Esophagus (tissue), 2 donors: ENCODE data around the gene NEK4. TPM values are rescaled to one million over a fixed set of nuclear protein-coding genes. Genes with fewer than 3 reads are reported as not detected.
"Not testable (repeated sequence)": the region's sequence is repeated elsewhere in the genome, so short reads cannot be mapped to it uniquely, and the experiment has no call there.

ENCODE experiments used
- H3K27ac ChIP-seq, 2 donors: one replicate each; pipeline ENCODE4 v1.5.1; 2013; ENCODE audit warnings: low read depth in 2 of 2, mild to moderate bottlenecking in 2 of 2, inconsistent platforms in 1 of 2, low read length in 1 of 2, moderate library complexity in 1 of 2
- H3K27me3 ChIP-seq, 2 donors: one replicate each; pipeline ENCODE4 v1.6.1; 2013; ENCODE audit warnings: low read length in 2 of 2, control low read depth in 1 of 2, mild to moderate bottlenecking in 1 of 2; ENCODE audit not compliant: insufficient read depth in 2 of 2, control insufficient read depth in 1 of 2
- H3K36me3 ChIP-seq, 2 donors: one replicate each; pipeline ENCODE4 v1.6.1; 2013; ENCODE audit warnings: low read length in 1 of 2; ENCODE audit not compliant: control insufficient read depth in 2 of 2, insufficient read depth in 2 of 2
- H3K4me1 ChIP-seq, 2 donors: one replicate each; pipeline ENCODE4 v1.6.1; 2013; ENCODE audit warnings: low read length in 1 of 2; ENCODE audit not compliant: control insufficient read depth in 2 of 2, insufficient read depth in 2 of 2
- H3K4me3 ChIP-seq, 2 donors: one replicate each; pipeline ENCODE4 v1.5.1; 2013; ENCODE audit warnings: low read length in 2 of 2, mild to moderate bottlenecking in 2 of 2, low read depth in 1 of 2, moderate library complexity in 1 of 2
- H3K9me3 ChIP-seq, 2 donors: one replicate each; pipeline ENCODE4 v1.6.1; 2013; ENCODE audit warnings: mild to moderate bottlenecking in 2 of 2, low read depth in 1 of 2, low read length in 1 of 2, moderate library complexity in 1 of 2; ENCODE audit not compliant: control insufficient read depth in 2 of 2, insufficient read depth in 1 of 2
- WGBS, 2 donors: extraction: QIAGEN DNeasy Blood & Tissue Kit; methylation state at CpG; one replicate each; pipeline ENCODE4 v1.1.7; 2013; 5-methylcytosine and 5-hydroxymethylcytosine counted together
- polyA plus RNA-seq, 2 donors: library from polyadenylated mRNA; stranded (reverse); fragments of 200-250 nt; gene quantifications; one replicate each; pipeline ENCODE4 v1.2.3, GENCODE V29; 2013
- donor health status: healthy with polysubstance abuse.
- donor health status: Bipolar disorder and iron deficiency.

NEK4 gene
- polyA plus RNA-seq, 2 donors: 3.6 to 4.3 TPM

- Histone ChIP-seq H3K9me3 (no peaks in the 10 kb centered on the region), H3K4me3 (no peak overlapping the region), H3K36me3 (no peaks in the 10 kb centered on the region), H3K4me1 (no peaks in the 10 kb centered on the region), H3K27me3 (no peaks in the 10 kb centered on the region), H3K27ac (no peak overlapping the region)
- 54 to 60% methylated on average over 13 of the region's 13 CpGs for WGBS, 2 donors
Measured at GRCh38 chr3:52781741-52782140, 11.0 kb upstream of the NEK4 start.

GRCh38 chr3:52779837-52780585 is 9.3 kb upstream of the NEK4 start:
- H3K27ac ChIP-seq: no peak overlapping the region
- no peaks in the 10 kb centered on the region for H3K36me3 ChIP-seq
- H3K4me3 ChIP-seq: no peak overlapping the region
- H3K27me3 ChIP-seq: no peaks in the 10 kb centered on the region
- H3K9me3 ChIP-seq: no peaks in the 10 kb centered on the region
- 83 to 85% methylated on average over 8 of the region's 8 CpGs for WGBS, 2 donors
- no peaks in the 10 kb centered on the region for H3K4me1 ChIP-seq

GRCh38 chr3:52779011-52779836 is 8.5 kb upstream of the NEK4 start:
- Histone ChIP-seq H3K36me3 (no peaks in the 10 kb centered on the region), H3K27me3 (no peaks in the 10 kb centered on the region), H3K4me1 (no peaks in the 10 kb centered on the region), H3K4me3 (no peak overlapping the region), H3K27ac (no peak overlapping the region), H3K9me3 (no peaks in the 10 kb centered on the region)
- WGBS, 2 donors: 76 to 83% methylated on average over 11 of the region's 11 CpGs

GRCh38 chr3:52777959-52778805 is 7.4 kb upstream of the NEK4 start:
- H3K36me3 ChIP-seq: no peaks in the 10 kb centered on the region
- no peaks in the 10 kb centered on the region for H3K27me3 ChIP-seq
- 76 to 77% methylated on average over 17 of the region's 17 CpGs for WGBS, 2 donors
- no peaks in the 10 kb centered on the region for H3K4me1 ChIP-seq
- no peaks in the 10 kb centered on the region for H3K9me3 ChIP-seq
- H3K27ac ChIP-seq: no peak overlapping the region
- H3K4me3 ChIP-seq: no peak overlapping the region

GRCh38 chr3:52777127-52777958 is 6.6 kb upstream of the NEK4 start, which contains the start of gene ITIH1:
TSS of gene ITIH1 (plus strand) at chr3:52777599. CDS start at chr3:52777616, 17 bp downstream.
- H3K27ac ChIP-seq: no peak within 1 kb of the TSS
- WGBS, 2 donors: 80 to 85% methylated on average over 12 of the region's 12 CpGs

GRCh38 chr3:52776486-52776885 is 5.7 kb upstream of the NEK4 start:
- not testable (repeated sequence) for H3K27ac ChIP-seq, H3K27me3 ChIP-seq
- 66 to 74% methylated on average over 6 of the region's 6 CpGs for WGBS, 2 donors

More at GRCh38 chr3:52777127-52777958, 6.6 kb upstream of the NEK4 start, which contains the start of gene ITIH1:
- no peaks in the 10 kb centered on the region for H3K27me3 ChIP-seq
- H3K36me3 ChIP-seq: no peaks in the 10 kb centered on the region
- H3K9me3 ChIP-seq: no peaks in the 10 kb centered on the region
- no peak within 1 kb of the TSS for H3K4me3 ChIP-seq
- no peaks in the 10 kb centered on the region for H3K4me1 ChIP-seq

GRCh38 chr3:52775877-52776276 is 5.1 kb upstream of the NEK4 start:
- Histone ChIP-seq H3K27ac (no peak overlapping the region), H3K4me1 (no peaks in the 10 kb centered on the region), H3K36me3 (no peaks in the 10 kb centered on the region), H3K27me3 (no peaks in the 10 kb centered on the region), H3K9me3 (no peaks in the 10 kb centered on the region), H3K4me3 (no peak overlapping the region)
- WGBS, 2 donors: 54 to 57% methylated on average over 8 of the region's 8 CpGs

More at GRCh38 chr3:52776486-52776885, 5.7 kb upstream of the NEK4 start:
- not testable (repeated sequence) for H3K4me1 ChIP-seq, H3K9me3 ChIP-seq, H3K4me3 ChIP-seq, H3K36me3 ChIP-seq

GRCh38 chr3:52774901-52775864 is 4.4 kb upstream of the NEK4 start:
- Histone ChIP-seq H3K4me3 (no peak overlapping the region), H3K9me3 (no peaks in the 10 kb centered on the region), H3K4me1 (no peaks in the 10 kb centered on the region), H3K27me3 (no peaks in the 10 kb centered on the region), H3K36me3 (no peaks in the 10 kb centered on the region), H3K27ac (no peak overlapping the region)
- 40 to 43% methylated on average over 6 of the region's 6 CpGs for WGBS, 2 donors
